SH-SY5Y (cell line): ENCODE results near the gene ABHD1.

Experiments used
- GATA2 ChIP-seq: IDR thresholded peaks from 2 replicates; pipeline ENCODE4 v1.6.1; 2011; ENCODE audit warnings: mild to moderate bottlenecking, low read depth, low read length
- GATA3 ChIP-seq: IDR thresholded peaks from 2 replicates; pipeline ENCODE4 v1.6.1; 2011; ENCODE audit warnings: low read depth, mild to moderate bottlenecking, low read length, moderate library complexity

ABHD1 gene

GRCh38 chr2:27159271-27159670, 35.7 kb downstream of the ABHD1 start:
- TF ChIP-seq GATA2, result no peak
- no peak for TF ChIP-seq GATA3

GRCh38 chr2:27160191-27160590, 36.6 kb downstream of the ABHD1 start:
- no peak for TF ChIP-seq GATA3
- no peak for TF ChIP-seq GATA2

- TF ChIP-seq GATA2, result no peak
- no peak for TF ChIP-seq GATA3
Observed at GRCh38 chr2:27162151-27163121, 38.8 kb downstream of the ABHD1 start.

GRCh38 chr2:27164960-27165763, 41.5 kb downstream of the ABHD1 start:
- TF ChIP-seq GATA2 (no peak), GATA3 (no peak)

- no peak for TF ChIP-seq GATA3
- TF ChIP-seq GATA2, result no peak
Observed at GRCh38 chr2:27170581-27171337, 47.1 kb downstream of the ABHD1 start.

GRCh38 chr2:27171351-27171848, 47.8 kb downstream of the ABHD1 start:
- TF ChIP-seq GATA3, result no peak
- TF ChIP-seq GATA2, result no peak

- TF ChIP-seq GATA3, result no peak
Observed at GRCh38 chr2:27174638-27175037, 51.0 kb downstream of the ABHD1 start.

GRCh38 chr2:27175330-27175729, 51.7 kb downstream of the ABHD1 start:
- no peak for TF ChIP-seq GATA3
- no peak for TF ChIP-seq GATA2

GRCh38 chr2:27177441-27178351, 54.1 kb downstream of the ABHD1 start:
- no peak for TF ChIP-seq GATA3
- peak; percentile 46; the same call in 1 of the 2 replicates for TF ChIP-seq GATA2

- no peak for TF ChIP-seq GATA3
- no peak for TF ChIP-seq GATA2
Observed at GRCh38 chr2:27178469-27178868, 54.9 kb downstream of the ABHD1 start.

- TF ChIP-seq GATA2 (no peak), GATA3 (no peak)
Observed at GRCh38 chr2:27179344-27180000, 55.9 kb downstream of the ABHD1 start.
